22Rv1 (cell line): ENCODE results near the gene HOXB1.

Experiments used
- ZFX ChIP-seq: fragments of 450-650 bp; IDR thresholded peaks from 2 replicates; pipeline ENCODE4 v1.6.1; 2017; ENCODE audit warnings: antibody characterized with exemption, borderline replicate concordance
- TF ChIP-seq, protein P1 (sequence below): fragments of 450-650 bp; IDR thresholded peaks from 2 replicates; pipeline ENCODE4 v1.5.1; 2017; ENCODE audit warnings: mild to moderate bottlenecking

- TF ChIP-seq, protein P1, sequence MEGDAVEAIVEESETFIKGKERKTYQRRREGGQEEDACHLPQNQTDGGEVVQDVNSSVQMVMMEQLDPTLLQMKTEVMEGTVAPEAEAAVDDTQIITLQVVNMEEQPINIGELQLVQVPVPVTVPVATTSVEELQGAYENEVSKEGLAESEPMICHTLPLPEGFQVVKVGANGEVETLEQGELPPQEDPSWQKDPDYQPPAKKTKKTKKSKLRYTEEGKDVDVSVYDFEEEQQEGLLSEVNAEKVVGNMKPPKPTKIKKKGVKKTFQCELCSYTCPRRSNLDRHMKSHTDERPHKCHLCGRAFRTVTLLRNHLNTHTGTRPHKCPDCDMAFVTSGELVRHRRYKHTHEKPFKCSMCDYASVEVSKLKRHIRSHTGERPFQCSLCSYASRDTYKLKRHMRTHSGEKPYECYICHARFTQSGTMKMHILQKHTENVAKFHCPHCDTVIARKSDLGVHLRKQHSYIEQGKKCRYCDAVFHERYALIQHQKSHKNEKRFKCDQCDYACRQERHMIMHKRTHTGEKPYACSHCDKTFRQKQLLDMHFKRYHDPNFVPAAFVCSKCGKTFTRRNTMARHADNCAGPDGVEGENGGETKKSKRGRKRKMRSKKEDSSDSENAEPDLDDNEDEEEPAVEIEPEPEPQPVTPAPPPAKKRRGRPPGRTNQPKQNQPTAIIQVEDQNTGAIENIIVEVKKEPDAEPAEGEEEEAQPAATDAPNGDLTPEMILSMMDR: no peak
- TF ChIP-seq ZFX: no peak
Observed at GRCh38 chr17:48530208-48530886, 464 bp downstream of the HOXB1 start.
